HG02588 (cell line): ENCODE measurements around the gene TRAF3IP1.

Source experiments
- ATAC-seq: cut with Tn5 transposase; IDR thresholded peaks from one replicate; pipeline ENCODE4 v1.9.1; 2021; ENCODE audit warnings: mild to moderate bottlenecking, moderate library complexity; ENCODE audit not compliant: unreplicated experiment

TRAF3IP1 gene

GRCh38 chr2:238378230-238379095 is 58.1 kb downstream of the TRAF3IP1 start:
- ATAC-seq = no peak

GRCh38 chr2:238379096-238379810 is 58.9 kb downstream of the TRAF3IP1 start:
- no peak for ATAC-seq

GRCh38 chr2:238380336-238380735 is 60.0 kb downstream of the TRAF3IP1 start:
- no peak for ATAC-seq

- no peak for ATAC-seq
Observed at GRCh38 chr2:238380785-238381184, 60.5 kb downstream of the TRAF3IP1 start.

GRCh38 chr2:238381341-238382115 is 61.2 kb downstream of the TRAF3IP1 start:
- no peak for ATAC-seq

GRCh38 chr2:238382381-238382781 is 62.1 kb downstream of the TRAF3IP1 start:
- no peak for ATAC-seq

- no peak for ATAC-seq
Observed at GRCh38 chr2:238383135-238383534, 62.8 kb downstream of the TRAF3IP1 start.

- ATAC-seq = no peak
Observed at GRCh38 chr2:238383743-238384380, 63.5 kb downstream of the TRAF3IP1 start.

- ATAC-seq = no peak
Observed at GRCh38 chr2:238387332-238387731, 67.0 kb downstream of the TRAF3IP1 start.

GRCh38 chr2:238388794-238389193 is 68.5 kb downstream of the TRAF3IP1 start:
- no peak for ATAC-seq

- no peak for ATAC-seq
Observed at GRCh38 chr2:238389988-238390589, 69.8 kb downstream of the TRAF3IP1 start.

- no peak for ATAC-seq
Observed at GRCh38 chr2:238391042-238391689, 70.8 kb downstream of the TRAF3IP1 start.

GRCh38 chr2:238396663-238397062 is 76.3 kb downstream of the TRAF3IP1 start:
- ATAC-seq = no peak

- no peak for ATAC-seq
Observed at GRCh38 chr2:238397356-238397755, 77.0 kb downstream of the TRAF3IP1 start.

GRCh38 chr2:238398577-238398976 is 78.3 kb downstream of the TRAF3IP1 start:
- no peak for ATAC-seq

- ATAC-seq = no peak
Observed at GRCh38 chr2:238399094-238399493, 78.8 kb downstream of the TRAF3IP1 start.

- no peak for ATAC-seq
Observed at GRCh38 chr2:238401551-238401950, 81.2 kb downstream of the TRAF3IP1 start.

GRCh38 chr2:238403632-238404405 is 83.5 kb downstream of the TRAF3IP1 start:
- ATAC-seq = no peak
